Endothelial cell (in vitro differentiated cells): ENCODE results near the gene ADGRA1. TPM values are rescaled to one million over a fixed set of nuclear protein-coding genes. Genes with fewer than 3 reads are reported as not detected.

Source experiments
- DNase-seq: peaks from one replicate; pipeline ENCODE4 v3.0.0; 2021; ENCODE audit warnings: low spot score
- H3K27ac Mint-ChIP-seq: one replicate; pipeline ENCODE4 v1.8.0; 2021; ENCODE audit warnings: mixed read lengths, inconsistent platforms; ENCODE audit not compliant: unreplicated experiment
- H3K27me3 Mint-ChIP-seq: one replicate; pipeline ENCODE4 v1.8.0; 2021; ENCODE audit warnings: mild to moderate bottlenecking, moderate library complexity, mixed read lengths, inconsistent platforms; ENCODE audit not compliant: unreplicated experiment
- H3K36me3 Mint-ChIP-seq: one replicate; pipeline ENCODE4 v1.8.0; 2021; ENCODE audit warnings: mild to moderate bottlenecking, low read depth, mixed read lengths, inconsistent platforms; ENCODE audit not compliant: unreplicated experiment
- H3K4me1 Mint-ChIP-seq: one replicate; pipeline ENCODE4 v1.8.0; 2021; ENCODE audit warnings: mild to moderate bottlenecking, mixed read lengths, inconsistent platforms; ENCODE audit not compliant: unreplicated experiment
- H3K4me3 Mint-ChIP-seq: one replicate; pipeline ENCODE4 v1.8.0; 2021; ENCODE audit warnings: mild to moderate bottlenecking, mixed read lengths, inconsistent platforms; ENCODE audit not compliant: unreplicated experiment
- H3K9me3 Mint-ChIP-seq: one replicate; pipeline ENCODE4 v1.8.0; 2021; ENCODE audit warnings: mixed read lengths, inconsistent platforms; ENCODE audit not compliant: unreplicated experiment
- total RNA-seq: library from RNA; stranded (reverse); fragmentation: NEBNext Ultra II Directional; extraction: Animal tissue kit (Norgen Biotek cat#: 25700); gene quantifications from one replicate; pipeline ENCODE4 v1.2.1, GENCODE V29; 2021; ENCODE audit not compliant: unreplicated experiment
- TF ChIP-seq, protein P1 (sequence below): fragments of 200-600 bp; sonication (generic); IDR thresholded peaks from one replicate; pipeline ENCODE4 v1.5.0; 2021; ENCODE audit warnings: antibody characterized with exemption; ENCODE audit not compliant: unreplicated experiment

Gene ADGRA1
- total RNA-seq, 1 donor from 2014 or later: not detected

DNA sequence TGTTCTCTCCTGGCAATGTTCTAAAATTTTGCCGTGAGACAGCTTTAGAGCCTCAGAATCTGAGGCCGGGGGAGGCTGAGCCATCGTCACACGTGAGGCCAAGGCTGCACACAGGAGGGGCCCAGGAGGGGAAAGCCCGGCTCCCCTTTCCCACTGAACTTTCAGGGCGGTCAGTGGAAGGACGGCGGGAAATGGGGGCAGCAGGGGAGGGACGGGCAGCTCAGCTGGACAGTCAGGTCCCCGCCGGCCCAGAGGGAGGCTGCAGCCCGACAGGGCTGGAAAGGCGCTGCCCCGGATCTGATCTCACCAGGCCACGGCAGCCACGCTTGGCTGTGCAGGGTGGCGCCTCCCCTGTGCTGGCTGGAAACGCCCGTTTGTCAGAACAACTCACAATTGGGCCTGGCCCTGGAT lies 43.3 kb upstream of the ADGRA1 start:
- TF ChIP-seq, protein P1, sequence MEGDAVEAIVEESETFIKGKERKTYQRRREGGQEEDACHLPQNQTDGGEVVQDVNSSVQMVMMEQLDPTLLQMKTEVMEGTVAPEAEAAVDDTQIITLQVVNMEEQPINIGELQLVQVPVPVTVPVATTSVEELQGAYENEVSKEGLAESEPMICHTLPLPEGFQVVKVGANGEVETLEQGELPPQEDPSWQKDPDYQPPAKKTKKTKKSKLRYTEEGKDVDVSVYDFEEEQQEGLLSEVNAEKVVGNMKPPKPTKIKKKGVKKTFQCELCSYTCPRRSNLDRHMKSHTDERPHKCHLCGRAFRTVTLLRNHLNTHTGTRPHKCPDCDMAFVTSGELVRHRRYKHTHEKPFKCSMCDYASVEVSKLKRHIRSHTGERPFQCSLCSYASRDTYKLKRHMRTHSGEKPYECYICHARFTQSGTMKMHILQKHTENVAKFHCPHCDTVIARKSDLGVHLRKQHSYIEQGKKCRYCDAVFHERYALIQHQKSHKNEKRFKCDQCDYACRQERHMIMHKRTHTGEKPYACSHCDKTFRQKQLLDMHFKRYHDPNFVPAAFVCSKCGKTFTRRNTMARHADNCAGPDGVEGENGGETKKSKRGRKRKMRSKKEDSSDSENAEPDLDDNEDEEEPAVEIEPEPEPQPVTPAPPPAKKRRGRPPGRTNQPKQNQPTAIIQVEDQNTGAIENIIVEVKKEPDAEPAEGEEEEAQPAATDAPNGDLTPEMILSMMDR: no peak
- peaks cover 7% of the 10 kb centered on the region for H3K27me3 Mint-ChIP-seq
- H3K27ac Mint-ChIP-seq: no peak overlapping the region
- H3K4me3 Mint-ChIP-seq: no peak overlapping the region
- DNase-seq: no peak
- H3K9me3 Mint-ChIP-seq: no peaks in the 10 kb centered on the region
- H3K36me3 Mint-ChIP-seq: no peaks in the 10 kb centered on the region
- H3K4me1 Mint-ChIP-seq: no peaks in the 10 kb centered on the region

DNA sequence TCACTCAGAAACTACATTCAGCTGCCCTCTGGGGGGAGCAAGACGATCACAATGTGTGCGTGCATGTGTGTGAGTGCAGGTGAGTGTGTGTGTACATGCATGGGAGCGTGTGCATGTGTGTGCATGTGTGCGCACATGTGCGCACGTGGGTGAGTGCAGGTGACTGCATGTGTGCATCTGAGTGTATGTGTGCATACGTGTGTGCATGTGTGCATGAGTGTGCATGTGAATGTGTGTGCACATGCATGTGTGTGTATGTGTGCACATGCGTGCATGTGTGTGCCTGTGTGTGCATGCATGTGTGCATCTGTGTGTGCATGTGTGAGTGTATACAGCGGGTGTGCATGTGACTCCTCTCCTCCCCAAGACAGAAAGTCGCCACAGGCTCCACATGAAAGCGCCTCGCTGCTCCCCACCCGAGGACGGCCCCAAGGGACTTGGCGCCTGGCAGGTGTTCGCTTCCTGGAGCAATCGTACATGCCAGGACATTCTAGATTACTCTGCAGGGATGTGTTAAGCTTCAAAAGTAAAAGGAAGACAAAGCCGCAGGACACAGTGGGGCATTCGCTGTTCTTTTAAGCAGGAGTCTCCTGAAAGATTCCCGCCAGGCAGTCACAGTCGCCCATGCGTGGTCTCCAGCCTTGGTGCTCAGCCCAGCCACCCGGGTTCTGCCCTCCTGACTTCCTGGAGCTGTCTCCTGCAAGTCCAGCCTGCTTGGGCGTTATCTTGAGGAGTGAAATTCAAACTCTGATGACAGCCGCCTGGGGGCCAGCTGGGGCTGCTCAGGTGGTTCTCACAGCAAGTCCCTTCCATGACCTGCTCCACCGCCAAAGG lies 42.0 kb upstream of the ADGRA1 start:
- no peak overlapping the region for H3K27ac Mint-ChIP-seq

DNA sequence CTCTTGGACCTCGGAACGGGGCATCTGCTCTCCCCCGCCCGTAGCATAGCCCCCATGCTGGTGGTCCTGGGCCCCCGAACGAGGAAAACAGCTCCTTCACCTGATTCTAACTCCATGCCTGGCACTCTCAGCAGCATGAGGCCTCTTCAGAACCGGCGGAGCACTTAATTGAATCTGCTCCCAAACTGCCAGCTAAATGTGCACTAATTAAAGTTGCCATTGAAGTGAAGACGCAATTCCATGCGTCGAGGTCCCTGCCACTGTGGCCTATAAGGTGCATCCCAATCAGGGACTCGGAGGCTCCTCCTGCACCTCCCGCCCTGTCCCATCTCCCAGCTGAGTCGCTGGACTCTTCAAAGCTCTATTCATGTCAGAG lies 41.3 kb upstream of the ADGRA1 start:
- peaks cover 7% of the 10 kb centered on the region for H3K27me3 Mint-ChIP-seq
- no peaks in the 10 kb centered on the region for H3K36me3 Mint-ChIP-seq
- no peak for DNase-seq
- H3K9me3 Mint-ChIP-seq: no peaks in the 10 kb centered on the region
- no peak overlapping the region for H3K4me3 Mint-ChIP-seq
- TF ChIP-seq, protein P1: no peak
- no peaks in the 10 kb centered on the region for H3K4me1 Mint-ChIP-seq
- H3K27ac Mint-ChIP-seq: no peak overlapping the region

More for the DNA sequence above, 42.0 kb upstream of the ADGRA1 start:
- Mint-ChIP-seq H3K9me3 (no peaks in the 10 kb centered on the region), H3K4me3 (no peak overlapping the region), H3K36me3 (no peaks in the 10 kb centered on the region), H3K27me3 (peaks cover 7% of the 10 kb centered on the region), H3K4me1 (no peaks in the 10 kb centered on the region)
- no peak for DNase-seq
- TF ChIP-seq, protein P1: no peak

DNA sequence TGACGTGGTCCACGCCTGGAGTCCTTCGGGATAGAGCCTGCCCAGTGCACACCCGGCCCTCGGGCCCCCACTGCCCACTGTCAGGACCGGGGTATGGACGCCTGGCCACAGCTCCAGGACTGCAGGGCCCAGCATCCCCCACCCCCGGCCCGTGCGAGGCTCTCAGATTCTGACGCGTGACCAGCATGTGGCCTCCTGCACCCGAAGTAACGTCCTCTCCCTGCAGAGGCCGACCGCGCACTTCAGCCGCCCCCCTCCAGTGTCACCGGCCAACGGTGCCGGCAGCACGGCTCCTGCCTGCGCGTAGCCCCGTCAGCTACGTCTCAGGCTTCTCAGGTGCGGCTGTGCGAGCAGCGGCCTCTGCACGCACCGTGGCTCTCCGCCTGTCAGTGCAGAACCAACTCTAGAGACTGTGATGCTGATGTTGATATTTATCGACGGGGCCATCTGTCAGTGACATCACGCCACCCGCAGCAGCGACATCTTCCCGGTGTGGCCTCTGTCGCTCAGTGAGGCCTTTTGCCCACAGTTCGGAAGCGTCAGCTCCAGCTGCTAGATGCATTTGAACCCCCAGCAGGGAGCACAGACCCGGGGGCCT lies 40.1 kb upstream of the ADGRA1 start:
- Mint-ChIP-seq H3K27me3 (peaks cover 7% of the 10 kb centered on the region), H3K27ac (no peak overlapping the region), H3K9me3 (no peaks in the 10 kb centered on the region), H3K4me3 (no peak overlapping the region), H3K4me1 (no peaks in the 10 kb centered on the region), H3K36me3 (no peaks in the 10 kb centered on the region)
- DNase-seq: no peak
- TF ChIP-seq, protein P1: no peak

DNA sequence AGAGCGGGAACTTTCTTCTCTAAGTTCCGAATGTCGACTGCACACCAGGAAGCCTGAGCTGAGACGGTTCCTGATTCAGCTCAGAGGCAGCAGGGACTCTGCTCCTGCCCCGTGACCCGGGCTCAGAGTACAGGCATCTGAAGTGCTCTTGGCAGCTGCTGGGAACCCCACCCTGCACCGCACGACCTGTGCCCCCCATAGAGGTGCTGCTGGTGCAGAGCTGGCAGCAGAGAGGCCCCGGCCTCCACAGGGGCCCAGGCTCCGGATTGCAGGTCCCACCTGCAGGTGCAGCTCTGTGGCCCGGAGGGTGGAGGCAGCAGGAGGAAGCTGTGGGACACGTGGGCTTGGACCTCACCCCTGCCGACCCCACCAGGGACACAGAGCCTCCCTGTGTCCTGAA lies 39.5 kb upstream of the ADGRA1 start:
- H3K27me3 Mint-ChIP-seq: peaks cover 7% of the 10 kb centered on the region
- H3K9me3 Mint-ChIP-seq: no peaks in the 10 kb centered on the region
- TF ChIP-seq, protein P1: no peak
- H3K36me3 Mint-ChIP-seq: no peaks in the 10 kb centered on the region
- H3K4me1 Mint-ChIP-seq: no peaks in the 10 kb centered on the region
- no peak overlapping the region for H3K27ac Mint-ChIP-seq
- no peak overlapping the region for H3K4me3 Mint-ChIP-seq
- no peak for DNase-seq
